K562 (cell line): ENCODE data around the gene RFT1. TPM values are rescaled to one million over a fixed set of nuclear protein-coding genes. Genes with fewer than 3 reads are reported as not detected.

Source experiments
- CCNT2 ChIP-seq: IDR thresholded peaks from 2 replicates; pipeline ENCODE4 v1.6.1; 2011; ENCODE audit warnings: borderline replicate concordance, low read depth, mild to moderate bottlenecking, moderate library complexity, mixed read lengths, low read length; ENCODE audit not compliant: insufficient read length; ENCODE audit errors: extremely low read depth
- EGR1 ChIP-seq: fragments of 450-650 bp; conservative IDR thresholded peaks from 2 replicates; pipeline ENCODE4 v1.6.1; 2017; ENCODE audit warnings: mild to moderate bottlenecking
- FOXJ3 ChIP-seq: sonication (generic); formaldehyde crosslinking; IDR thresholded peaks from 2 replicates; pipeline ENCODE4 v1.4.0; 2020; ENCODE audit warnings: mild to moderate bottlenecking, missing genetic modification reagents
- KLF13 ChIP-seq: fragments of 450-650 bp; IDR thresholded peaks from 2 replicates; pipeline ENCODE4 v1.6.1; 2016; ENCODE audit warnings: missing genetic modification characterization, low read depth, mild to moderate bottlenecking, missing compliant biosample characterization, moderate library complexity, borderline replicate concordance
- OTX1 ChIP-seq: fragments of 450-650 bp; formaldehyde crosslinking; IDR thresholded peaks from 2 replicates; pipeline ENCODE4 v1.4.0; 2022; ENCODE audit warnings: mild to moderate bottlenecking
- POLR2B ChIP-seq: fragments of 450-650 bp; IDR thresholded peaks from 2 replicates; pipeline ENCODE4 v1.6.1; 2018; ENCODE audit warnings: low read depth; ENCODE audit not compliant: partially characterized antibody
- RBM22 ChIP-seq: fragments of 200-400 bp; formaldehyde crosslinking; IDR thresholded peaks from 2 replicates; pipeline ENCODE4 v1.6.1; 2018; ENCODE audit warnings: low read length, low read depth; ENCODE audit not compliant: poor library complexity, severe bottlenecking
- SIN3B ChIP-seq: fragments of 450-650 bp; IDR thresholded peaks from 2 replicates; pipeline ENCODE4 v1.6.1; 2017; ENCODE audit warnings: low read depth, mild to moderate bottlenecking, moderate library complexity
- SMAD4 ChIP-seq: fragments of 250-450 bp; sonication (Bioruptor Pico); conservative IDR thresholded peaks from 2 replicates; pipeline ENCODE4 v1.8.0; 2021; ENCODE audit warnings: inconsistent platforms, mild to moderate bottlenecking, moderate library complexity
- STAG1 ChIP-seq: sonication (generic); formaldehyde crosslinking; IDR thresholded peaks from 2 replicates; pipeline ENCODE4 v1.5.0; 2020; ENCODE audit warnings: missing genetic modification reagents, borderline replicate concordance
- U2AF2 ChIP-seq: fragments of 200-400 bp; formaldehyde crosslinking; optimal IDR thresholded peaks from 2 replicates; pipeline ENCODE3; 2017; ENCODE audit warnings: low read depth, mild to moderate bottlenecking, low read length
- ZBTB8A ChIP-seq: fragments of 450-650 bp; IDR thresholded peaks from 2 replicates; pipeline ENCODE4 v1.6.1; 2018; ENCODE audit warnings: mild to moderate bottlenecking, moderate library complexity; ENCODE audit not compliant: partially characterized antibody
- ZNF12 ChIP-seq: sonication (generic); formaldehyde crosslinking; IDR thresholded peaks from 2 replicates; pipeline ENCODE4 v1.4.0; 2020; ENCODE audit warnings: mild to moderate bottlenecking, missing genetic modification reagents
- ZNF175 ChIP-seq: fragments of 200-800 bp; sonication (Bioruptor generic); IDR thresholded peaks from 2 replicates; pipeline ENCODE4 v1.6.1; 2016; ENCODE audit warnings: low read depth, mild to moderate bottlenecking, missing genetic modification characterization, missing compliant biosample characterization
- polyA plus RNA-seq, 8 experiments: library from polyadenylated mRNA; depleted of rRNA in 4 of 8; stranded (reverse) in 5 of 8; unstranded in 3 of 8; fragments of >200 nt; fragmentation: Nextera tagmentation in 2 of 8; fragmentation: Illumina TruSeq in 1 of 8; extraction: Ambion mirVana in 2 of 8; extraction: Trizol in 1 of 8; gene quantifications; 2 replicates each; pipeline versions ENCODE4 v1.2.1 to v1.2.3, GENCODE V29; 2011 to 2014; ENCODE audit warnings: inconsistent platforms in 1 of 8, missing spikeins in 1 of 8
- total RNA-seq, 7 experiments: library from RNA; depleted of rRNA in 6 of 7; stranded (reverse); fragments of >200 nt in 6 of 7; fragmentation: Illumina TruSeq in 2 of 7; extraction: Trizol in 2 of 7; gene quantifications; 2 replicates each; pipeline versions ENCODE4 v1.2.1 to v1.2.3, GENCODE V29; 2011 to 2021; ENCODE audit warnings: low replicate concordance in 1 of 7
- TF ChIP-seq, protein P1 (sequence below): sonication (generic); formaldehyde crosslinking; IDR thresholded peaks from 2 replicates; pipeline ENCODE4 v1.8.1; 2023; ENCODE audit warnings: mild to moderate bottlenecking, missing genetic modification reagents
- TF ChIP-seq, protein P2 (sequence below): IDR thresholded peaks from 2 replicates; pipeline ENCODE4 v1.6.1; 2011; ENCODE audit warnings: borderline replicate concordance, low read depth, mild to moderate bottlenecking, moderate library complexity, low read length; ENCODE audit not compliant: insufficient read depth, poor library complexity, severe bottlenecking
- TF ChIP-seq, protein P3 (sequence below): fragments of 450-650 bp; formaldehyde crosslinking; IDR thresholded peaks from 2 replicates; pipeline ENCODE4 v1.4.0; 2020; ENCODE audit warnings: mild to moderate bottlenecking, mixed read lengths
- TF ChIP-seq, protein P4 (sequence below): fragments of 450-650 bp; IDR thresholded peaks from 2 replicates; pipeline ENCODE4 v1.6.1; 2017; ENCODE audit warnings: mild to moderate bottlenecking, moderate library complexity

The RFT1 gene
- total and polyA plus RNA-seq, 9 of the 15 experiments (the other 6 are each of a cell fraction or from before 2014, with no cell fraction given) = 4.4 to 23.8 (median 8.9) TPM

DNA sequence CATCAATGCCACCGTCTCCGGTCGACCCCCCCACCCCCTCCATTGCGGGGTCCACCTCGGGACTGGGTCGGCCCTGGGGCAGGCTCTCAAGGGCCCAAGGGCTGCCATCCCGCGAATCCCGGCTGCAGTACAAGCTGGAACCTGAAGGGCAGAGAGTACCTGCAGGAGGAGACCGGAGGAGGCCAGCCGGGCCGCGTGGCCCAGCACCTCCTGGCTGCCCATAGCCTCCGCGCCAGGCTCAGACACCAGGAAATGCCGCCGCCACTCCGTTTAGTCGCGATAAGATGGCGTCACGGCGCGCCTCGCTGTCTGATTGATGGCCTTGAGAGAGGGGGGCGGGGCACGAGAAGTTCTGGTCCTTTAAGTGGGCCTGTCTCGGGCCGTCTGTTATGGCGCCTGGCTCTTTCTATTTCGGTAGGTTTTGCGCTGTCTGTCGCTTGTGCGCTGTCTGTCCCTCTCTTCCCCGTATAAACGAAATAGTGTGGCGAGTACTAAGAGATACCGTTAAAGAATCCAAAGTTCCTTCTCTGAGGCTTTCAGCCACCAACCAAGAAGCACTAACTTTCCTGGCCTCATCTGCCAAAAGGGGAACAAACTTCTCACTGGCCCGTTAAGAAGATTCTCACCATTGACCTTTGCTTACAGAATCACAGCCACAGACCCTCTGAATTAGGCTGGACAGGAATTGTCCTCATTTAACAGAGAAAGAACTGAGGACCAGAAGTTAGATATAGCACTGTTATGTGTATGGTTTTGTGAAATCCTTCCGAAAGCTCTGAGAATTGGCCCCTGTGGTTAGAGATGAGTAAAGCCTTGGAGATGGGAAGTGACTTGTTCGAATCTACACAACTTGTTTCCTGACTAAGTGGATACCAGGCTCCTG lies at the start of gene RFT1 (continued):
- TF ChIP-seq, protein P1, sequence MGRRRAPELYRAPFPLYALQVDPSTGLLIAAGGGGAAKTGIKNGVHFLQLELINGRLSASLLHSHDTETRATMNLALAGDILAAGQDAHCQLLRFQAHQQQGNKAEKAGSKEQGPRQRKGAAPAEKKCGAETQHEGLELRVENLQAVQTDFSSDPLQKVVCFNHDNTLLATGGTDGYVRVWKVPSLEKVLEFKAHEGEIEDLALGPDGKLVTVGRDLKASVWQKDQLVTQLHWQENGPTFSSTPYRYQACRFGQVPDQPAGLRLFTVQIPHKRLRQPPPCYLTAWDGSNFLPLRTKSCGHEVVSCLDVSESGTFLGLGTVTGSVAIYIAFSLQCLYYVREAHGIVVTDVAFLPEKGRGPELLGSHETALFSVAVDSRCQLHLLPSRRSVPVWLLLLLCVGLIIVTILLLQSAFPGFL (CRISPR knock-in tag) = no peak; the same call in 1 of the 2 replicates
- peak; percentile 59 for TF ChIP-seq POLR2B
- peak; percentile 77 for TF ChIP-seq SMAD4
- TF ChIP-seq STAG1 (CRISPR knock-in tag) = no peak
- TF ChIP-seq SIN3B = peak; percentile 85; the same call in 1 of the 2 replicates
- TF ChIP-seq, protein P2, sequence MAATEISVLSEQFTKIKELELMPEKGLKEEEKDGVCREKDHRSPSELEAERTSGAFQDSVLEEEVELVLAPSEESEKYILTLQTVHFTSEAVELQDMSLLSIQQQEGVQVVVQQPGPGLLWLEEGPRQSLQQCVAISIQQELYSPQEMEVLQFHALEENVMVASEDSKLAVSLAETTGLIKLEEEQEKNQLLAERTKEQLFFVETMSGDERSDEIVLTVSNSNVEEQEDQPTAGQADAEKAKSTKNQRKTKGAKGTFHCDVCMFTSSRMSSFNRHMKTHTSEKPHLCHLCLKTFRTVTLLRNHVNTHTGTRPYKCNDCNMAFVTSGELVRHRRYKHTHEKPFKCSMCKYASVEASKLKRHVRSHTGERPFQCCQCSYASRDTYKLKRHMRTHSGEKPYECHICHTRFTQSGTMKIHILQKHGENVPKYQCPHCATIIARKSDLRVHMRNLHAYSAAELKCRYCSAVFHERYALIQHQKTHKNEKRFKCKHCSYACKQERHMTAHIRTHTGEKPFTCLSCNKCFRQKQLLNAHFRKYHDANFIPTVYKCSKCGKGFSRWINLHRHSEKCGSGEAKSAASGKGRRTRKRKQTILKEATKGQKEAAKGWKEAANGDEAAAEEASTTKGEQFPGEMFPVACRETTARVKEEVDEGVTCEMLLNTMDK = no peak
- 0 out of 2 replicates have a peak, but pooled peaks have one; percentile 9 for TF ChIP-seq EGR1
- TF ChIP-seq, protein P3, sequence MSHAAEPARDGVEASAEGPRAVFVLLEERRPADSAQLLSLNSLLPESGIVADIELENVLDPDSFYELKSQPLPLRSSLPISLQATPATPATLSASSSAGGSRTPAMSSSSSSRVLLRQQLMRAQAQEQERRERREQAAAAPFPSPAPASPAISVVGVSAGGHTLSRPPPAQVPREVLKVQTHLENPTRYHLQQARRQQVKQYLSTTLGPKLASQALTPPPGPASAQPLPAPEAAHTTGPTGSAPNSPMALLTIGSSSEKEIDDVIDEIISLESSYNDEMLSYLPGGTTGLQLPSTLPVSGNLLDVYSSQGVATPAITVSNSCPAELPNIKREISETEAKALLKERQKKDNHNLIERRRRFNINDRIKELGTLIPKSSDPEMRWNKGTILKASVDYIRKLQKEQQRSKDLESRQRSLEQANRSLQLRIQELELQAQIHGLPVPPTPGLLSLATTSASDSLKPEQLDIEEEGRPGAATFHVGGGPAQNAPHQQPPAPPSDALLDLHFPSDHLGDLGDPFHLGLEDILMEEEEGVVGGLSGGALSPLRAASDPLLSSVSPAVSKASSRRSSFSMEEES (CRISPR knock-in tag) = no peak
- TF ChIP-seq ZNF175 (CRISPR knock-in tag) = no peak; the same call in 1 of the 2 replicates
- TF ChIP-seq CCNT2 = peak; percentile 42
- no peak for TF ChIP-seq RBM22
- no peak for TF ChIP-seq U2AF2
- peak; percentile 66; the same call in 1 of the 2 replicates for TF ChIP-seq KLF13 (tag)
- no peak for TF ChIP-seq ZBTB8A
- TF ChIP-seq ZNF12 (CRISPR knock-in tag) = no peak; the same call in 1 of the 2 replicates
- TF ChIP-seq, protein P4, sequence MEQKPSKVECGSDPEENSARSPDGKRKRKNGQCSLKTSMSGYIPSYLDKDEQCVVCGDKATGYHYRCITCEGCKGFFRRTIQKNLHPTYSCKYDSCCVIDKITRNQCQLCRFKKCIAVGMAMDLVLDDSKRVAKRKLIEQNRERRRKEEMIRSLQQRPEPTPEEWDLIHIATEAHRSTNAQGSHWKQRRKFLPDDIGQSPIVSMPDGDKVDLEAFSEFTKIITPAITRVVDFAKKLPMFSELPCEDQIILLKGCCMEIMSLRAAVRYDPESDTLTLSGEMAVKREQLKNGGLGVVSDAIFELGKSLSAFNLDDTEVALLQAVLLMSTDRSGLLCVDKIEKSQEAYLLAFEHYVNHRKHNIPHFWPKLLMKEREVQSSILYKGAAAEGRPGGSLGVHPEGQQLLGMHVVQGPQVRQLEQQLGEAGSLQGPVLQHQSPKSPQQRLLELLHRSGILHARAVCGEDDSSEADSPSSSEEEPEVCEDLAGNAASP = no peak
- no peak for TF ChIP-seq FOXJ3 (CRISPR knock-in tag)
- TF ChIP-seq OTX1 = no peak
